A673 (cell line): ENCODE measurements around the gene THUMPD3.

Experiments used
- EZH2 ChIP-seq: fragments of 200-600 bp; sonication (generic); IDR thresholded peaks from 2 replicates; pipeline ENCODE4 v1.6.1; 2017; ENCODE audit warnings: borderline replicate concordance, low read depth, mild to moderate bottlenecking, mixed read lengths, antibody characterized with exemption, low read length; ENCODE audit not compliant: poor library complexity, severe bottlenecking
- TF ChIP-seq, protein P1 (sequence below): fragments of 300-800, 200-600 bp; sonication (generic); conservative IDR thresholded peaks from 2 replicates; pipeline ENCODE4 v1.5.1; 2017; ENCODE audit warnings: low read depth, mild to moderate bottlenecking, antibody characterized with exemption, low read length, moderate library complexity, mixed read lengths

DNA sequence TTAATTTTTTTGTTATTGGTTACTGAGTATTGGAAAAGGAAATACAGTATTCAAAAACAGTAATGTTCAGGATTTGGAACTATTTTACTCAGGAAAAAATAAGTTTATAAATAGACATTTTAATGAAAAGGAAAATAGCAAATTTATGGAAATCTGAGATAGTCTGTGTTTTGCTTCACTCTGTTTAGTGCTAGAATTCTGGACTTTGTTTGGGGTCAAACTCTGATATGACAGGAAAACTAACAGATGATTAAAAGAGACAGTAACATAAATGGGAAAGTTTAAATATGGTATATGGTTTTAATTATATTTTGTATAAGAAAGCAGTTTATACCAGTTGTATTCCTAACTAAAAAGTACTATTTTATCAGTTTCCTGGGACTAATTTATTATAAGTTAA, 52.0 kb downstream of the THUMPD3 start:
- TF ChIP-seq, protein P1, sequence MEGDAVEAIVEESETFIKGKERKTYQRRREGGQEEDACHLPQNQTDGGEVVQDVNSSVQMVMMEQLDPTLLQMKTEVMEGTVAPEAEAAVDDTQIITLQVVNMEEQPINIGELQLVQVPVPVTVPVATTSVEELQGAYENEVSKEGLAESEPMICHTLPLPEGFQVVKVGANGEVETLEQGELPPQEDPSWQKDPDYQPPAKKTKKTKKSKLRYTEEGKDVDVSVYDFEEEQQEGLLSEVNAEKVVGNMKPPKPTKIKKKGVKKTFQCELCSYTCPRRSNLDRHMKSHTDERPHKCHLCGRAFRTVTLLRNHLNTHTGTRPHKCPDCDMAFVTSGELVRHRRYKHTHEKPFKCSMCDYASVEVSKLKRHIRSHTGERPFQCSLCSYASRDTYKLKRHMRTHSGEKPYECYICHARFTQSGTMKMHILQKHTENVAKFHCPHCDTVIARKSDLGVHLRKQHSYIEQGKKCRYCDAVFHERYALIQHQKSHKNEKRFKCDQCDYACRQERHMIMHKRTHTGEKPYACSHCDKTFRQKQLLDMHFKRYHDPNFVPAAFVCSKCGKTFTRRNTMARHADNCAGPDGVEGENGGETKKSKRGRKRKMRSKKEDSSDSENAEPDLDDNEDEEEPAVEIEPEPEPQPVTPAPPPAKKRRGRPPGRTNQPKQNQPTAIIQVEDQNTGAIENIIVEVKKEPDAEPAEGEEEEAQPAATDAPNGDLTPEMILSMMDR: no peak
- TF ChIP-seq EZH2: no peak
